HCT116 (cell line): Measurements from ENCODE around the gene DNALI1. TPM values are rescaled to one million over a fixed set of nuclear protein-coding genes. Genes with fewer than 3 reads are reported as not detected.
A peak's percentile ranks its signal among the peaks of the same experiment; 100 is the strongest.

Experiments
- ATAC-seq: fragments of 200-7000 bp; cut with Tn5 transposase; 2 replicates; pipeline ENCODE4 v1.9.1; 2020; ENCODE audit warnings: mild to moderate bottlenecking, moderate library complexity
- BruUV-seq: library from RNA; stranded (reverse); fragments of 400-500 nt; replicated peaks from 2 replicates; lab custom pipeline; 2021; lab: Mats Ljungman, UMichigan
- CTCF ChIA-PET: fragments of 300-600 bp; sonication (Branson Sonifier 250); formaldehyde crosslinking; loops from one replicate; lab custom pipeline; 2021; ENCODE audit warnings: antibody characterized with exemption; lab: Charles Lee
- POLR2A ChIA-PET: fragments of 300-600, 350-600 bp; sonication (Branson Sonifier 250); formaldehyde crosslinking; loops from one replicate; lab custom pipeline; 2021; ENCODE audit warnings: antibody characterized with exemption; lab: Charles Lee
- RAD21 ChIA-PET, 2 experiments: fragments of 300-600 bp; sonication (Branson Sonifier 250); formaldehyde crosslinking; loops; one replicate each; lab custom pipeline; 2023; ENCODE audit warnings: low total read pairs in 2 of 2; ENCODE audit not compliant: uncharacterized antibody in 2 of 2, unreplicated experiment in 2 of 2, low non-redundant PET in 1 of 2; lab: Charles Lee
- DNase-seq: peaks from one replicate; pipeline ENCODE4 v3.0.0-alpha.2; 2010; ENCODE audit warnings: low read depth, low spot score
- H2AFZ ChIP-seq: fragments of 200-600 bp; shearing (Covaris generic), sonication (generic); 2 replicates; pipeline ENCODE4 v1.6.1; 2017; ENCODE audit warnings: low read depth, mixed run types, mixed read lengths, antibody characterized with exemption, low read length; ENCODE audit not compliant: poor library complexity, severe bottlenecking
- H3K27ac ChIP-seq: 2 replicates; pipeline ENCODE4 v1.5.1; 2012; ENCODE audit warnings: low read depth, low read length
- H3K27me3 ChIP-seq: fragments of 200-600 bp; sonication (generic); 2 replicates; pipeline ENCODE4 v1.6.1; 2016; ENCODE audit warnings: mixed run types, low read length, mixed read lengths; ENCODE audit not compliant: insufficient read depth
- H3K36me3 ChIP-seq, 2 experiments: fragments of 200-500 bp in 1 of 2; fragments of 200-600 bp in 1 of 2; sonication (Bioruptor generic) in 1 of 2; sonication (generic) in 1 of 2; 2 replicates each; pipeline versions ENCODE4 v1.5.1 to v1.6.1; 2014 to 2016; ENCODE audit warnings: low read length in 2 of 2, inconsistent platforms in 1 of 2, mixed read lengths in 1 of 2, mixed run types in 1 of 2; ENCODE audit not compliant: insufficient read depth in 2 of 2, control insufficient read depth in 1 of 2
- H3K4me1 ChIP-seq, 2 experiments: fragments of 200-600 bp in 1 of 2; sonication (generic) in 1 of 2; 2 replicates each; pipeline versions ENCODE4 v1.5.1 to v1.6.1; 2012 to 2017; ENCODE audit warnings: low read length in 2 of 2, inconsistent platforms in 1 of 2, mild to moderate bottlenecking in 1 of 2, mixed read lengths in 1 of 2, mixed run types in 1 of 2, moderate library complexity in 1 of 2; ENCODE audit not compliant: insufficient read depth in 2 of 2, control insufficient read depth in 1 of 2
- H3K4me2 ChIP-seq: fragments of 200-600 bp; sonication (generic); 2 replicates; pipeline ENCODE4 v1.6.1; 2017; ENCODE audit warnings: mixed run types, low read length, mixed read lengths
- H3K4me3 ChIP-seq, 2 experiments: fragments of 200-600 bp in 1 of 2; sonication (generic) in 1 of 2; replicated peaks in 1 of 2; 2 replicates each; pipeline ENCODE4 v1.5.1; 2011 to 2016; ENCODE audit warnings: low read length in 2 of 2, control low read depth in 1 of 2, low read depth in 1 of 2, mild to moderate bottlenecking in 1 of 2, mixed read lengths in 1 of 2, mixed run types in 1 of 2
- H3K79me2 ChIP-seq: fragments of 200-600 bp; sonication (generic); 2 replicates; pipeline ENCODE4 v1.6.1; 2017; ENCODE audit warnings: mild to moderate bottlenecking, mixed run types, low read length, moderate library complexity, mixed read lengths; ENCODE audit not compliant: insufficient read depth
- H3K9ac ChIP-seq: fragments of 200-600 bp; sonication (generic); 2 replicates; pipeline ENCODE4 v1.6.1; 2016; ENCODE audit warnings: low read length, mixed read lengths
- H3K9me2 ChIP-seq: fragments of 200-600 bp; sonication (generic), shearing (Covaris generic); 2 replicates; pipeline ENCODE4 v1.6.1; 2017; ENCODE audit warnings: mixed run types, mild to moderate bottlenecking, moderate library complexity; ENCODE audit not compliant: insufficient read depth
- H3K9me3 ChIP-seq, 2 experiments: fragments of 200-500 bp in 1 of 2; fragments of 200-600 bp in 1 of 2; sonication (Bioruptor generic) in 1 of 2; sonication (generic) in 1 of 2; 2 replicates each; pipeline ENCODE4 v1.6.1; 2014 to 2017; ENCODE audit warnings: low read length in 2 of 2, mixed read lengths in 2 of 2, inconsistent platforms in 1 of 2, low read depth in 1 of 2, mild to moderate bottlenecking in 1 of 2, mixed run types in 1 of 2, moderate library complexity in 1 of 2; ENCODE audit not compliant: control insufficient read depth in 1 of 2, insufficient read depth in 1 of 2
- H4K20me1 ChIP-seq: fragments of 200-600 bp; sonication (generic), shearing (Covaris generic); 2 replicates; pipeline ENCODE4 v1.6.1; 2017; ENCODE audit warnings: mixed run types, mild to moderate bottlenecking, moderate library complexity; ENCODE audit not compliant: insufficient read depth
- CBX3 ChIP-seq: IDR thresholded peaks from 2 replicates; pipeline ENCODE4 v1.6.1; 2012; ENCODE audit warnings: low read depth
- CEBPB ChIP-seq: IDR thresholded peaks from 2 replicates; pipeline ENCODE4 v1.6.1; 2012; ENCODE audit warnings: low read depth
- EGR1 ChIP-seq: IDR thresholded peaks from 2 replicates; pipeline ENCODE4 v1.6.1; 2012; ENCODE audit warnings: low read depth
- EZH2 ChIP-seq: fragments of 200-600 bp; sonication (generic); IDR thresholded peaks from 2 replicates; pipeline ENCODE4 v1.6.1; 2017; ENCODE audit warnings: antibody characterized with exemption, mixed run types
- EZH2phosphoT487 ChIP-seq: fragments of 200-600 bp; IDR thresholded peaks from 2 replicates; pipeline ENCODE4 v1.6.1; 2018; ENCODE audit warnings: antibody characterized with exemption, borderline replicate concordance
- POLR2A ChIP-seq: IDR thresholded peaks from 2 replicates; pipeline ENCODE4 v1.7.0; 2011; ENCODE audit warnings: borderline replicate concordance; ENCODE audit not compliant: insufficient read depth, insufficient read length; ENCODE audit errors: extremely low read depth
- RAD21 ChIP-seq: IDR thresholded peaks from 2 replicates; pipeline ENCODE4 v1.6.1; 2012; ENCODE audit warnings: low read depth, mild to moderate bottlenecking
- SIN3A ChIP-seq: IDR thresholded peaks from 2 replicates; pipeline ENCODE4 v1.6.1; 2012; ENCODE audit warnings: low read depth
- ZBTB33 ChIP-seq: IDR thresholded peaks from 2 replicates; pipeline ENCODE4 v1.6.1; 2011; ENCODE audit warnings: mild to moderate bottlenecking, low read length, moderate library complexity; ENCODE audit not compliant: insufficient replicate concordance; ENCODE audit errors: extremely low read depth
- ZFX ChIP-seq: fragments of 450-650 bp; IDR thresholded peaks from 2 replicates; pipeline ENCODE4 v1.6.1; 2017
- ZNF274 ChIP-seq: fragments of 200-500 bp; sonication (Bioruptor generic); IDR thresholded peaks from 2 replicates; pipeline ENCODE4 v1.6.1; 2014; ENCODE audit warnings: mild to moderate bottlenecking, low read depth, low read length, inconsistent platforms
- intact Hi-C: fragments of 100-400 bp; cut with micrococcal nuclease; formaldehyde crosslinking; loops from 2 replicates; pipeline ENCODE4 v1.10.0; 2022
- total RNA-seq: library from RNA; stranded (reverse); gene quantifications from one replicate; pipeline ENCODE4 v1.2.1, GENCODE V29; 2021; ENCODE audit not compliant: unreplicated experiment

DNALI1 gene
- total RNA-seq, 1 experiment from 2014 or later = 0.64 TPM

- Histone ChIP-seq H4K20me1 (0 out of 2 replicates have a peak, but pooled peaks cover 8% of the 10 kb centered on the region), H3K36me3 (peaks cover 20 to 22% of the 10 kb centered on the region in 2 experiments; a peak in 3 of 4 replicates), H3K27me3 (no peaks in the 10 kb centered on the region), H3K9ac (peak overlapping the region; percentile 89), H2AFZ (no peak overlapping the region), H3K4me2 (peak overlapping the region; percentile 89), H3K4me3 (peak overlapping the region; percentile 98 to 99), H3K27ac (peak overlapping the region; percentile 71), H3K4me1 (peaks cover 15 to 28% of the 10 kb centered on the region in 2 experiments), H3K9me2 (no peaks in the 10 kb centered on the region), H3K9me3 (no peaks in the 10 kb centered on the region), H3K79me2 (peaks cover 54% of the 10 kb centered on the region)
- POLR2A ChIA-PET = interaction anchor here (0.6 kb wide), 1 partner anchor 33 kb away, joined by 3 read pairs; no protein-coding TSS in a partner anchor
- CTCF ChIA-PET = interaction anchor here (0.9 kb wide), 1 partner anchor 39 kb away, joined by 3 read pairs; the partner anchor contains the start of gene MEAF6
- RAD21 ChIA-PET = no interaction called here
- ATAC-seq = peak; percentile 24; the same call in 1 of the 2 replicates
- TF ChIP-seq EZH2 (no peak), CBX3 (no peak), RAD21 (no peak), ZFX (no peak), ZNF274 (no peak), POLR2A (no peak), EGR1 (no peak), CEBPB (no peak), ZBTB33 (no peak), EZH2phosphoT487 (no peak), SIN3A (no peak)
- TSS peak; percentile 47 for BruUV-seq
- intact Hi-C loops = loop anchor here (5.0 kb wide), 2 partner anchors 101 to 139 kb away; partner anchors contain the start of gene CDCA8
- no peak for DNase-seq
These were observed 3.2 kb upstream of the DNALI1 start for GRCh38 chr1:37553598-37553926.
